HG02852 (cell line): ENCODE measurements around the gene IL4R.
"Not testable (repeated sequence)": the region's sequence is repeated elsewhere in the genome, so short reads cannot be mapped to it uniquely, and the experiment has no call there.

Experiments used
- ATAC-seq: cut with Tn5 transposase; IDR thresholded peaks from one replicate; pipeline ENCODE4 v1.9.1; 2021; ENCODE audit warnings: mild to moderate bottlenecking, moderate library complexity; ENCODE audit not compliant: unreplicated experiment

The IL4R gene

DNA sequence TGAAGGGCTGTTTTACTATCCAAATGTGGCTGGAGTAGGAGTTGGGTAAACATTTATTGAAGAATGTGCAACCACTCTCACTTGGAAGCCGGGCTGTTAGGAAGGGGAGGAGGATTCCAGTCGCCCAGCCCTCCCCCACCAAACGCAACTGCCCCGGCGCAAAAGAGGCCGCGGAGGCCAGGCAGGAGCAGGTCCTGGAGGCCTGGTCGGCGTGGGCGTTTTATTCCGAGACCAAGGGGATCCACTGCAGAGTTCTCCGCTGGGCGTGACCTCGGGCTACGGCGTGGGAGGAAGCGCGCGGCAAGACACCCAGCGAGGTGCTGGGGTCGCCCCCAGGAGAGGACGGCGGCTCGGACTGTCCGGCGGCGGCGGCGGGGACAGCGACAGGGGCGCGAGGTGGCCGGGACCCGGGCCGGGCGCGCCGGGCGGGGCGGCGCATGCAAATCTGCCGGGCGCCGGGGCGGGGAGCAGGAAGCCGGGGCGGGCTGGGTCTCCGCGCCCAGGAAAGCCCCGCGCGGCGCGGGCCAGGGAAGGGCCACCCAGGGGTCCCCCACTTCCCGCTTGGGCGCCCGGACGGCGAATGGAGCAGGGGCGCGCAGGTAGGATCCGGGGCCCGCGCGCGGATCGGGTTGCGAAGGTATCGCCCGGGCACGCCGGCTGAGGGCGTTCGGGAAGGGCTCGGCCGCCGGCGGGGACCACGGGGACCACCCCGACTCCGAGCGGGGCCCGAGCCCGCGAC is at the start of gene IL4R:
Gene IL4R, plus strand, starts transcription at position 553 of the 739 bp plus-strand sequence. CDS start 26,230 bp downstream, outside the sequence.
- ATAC-seq: peak; percentile 56

DNA sequence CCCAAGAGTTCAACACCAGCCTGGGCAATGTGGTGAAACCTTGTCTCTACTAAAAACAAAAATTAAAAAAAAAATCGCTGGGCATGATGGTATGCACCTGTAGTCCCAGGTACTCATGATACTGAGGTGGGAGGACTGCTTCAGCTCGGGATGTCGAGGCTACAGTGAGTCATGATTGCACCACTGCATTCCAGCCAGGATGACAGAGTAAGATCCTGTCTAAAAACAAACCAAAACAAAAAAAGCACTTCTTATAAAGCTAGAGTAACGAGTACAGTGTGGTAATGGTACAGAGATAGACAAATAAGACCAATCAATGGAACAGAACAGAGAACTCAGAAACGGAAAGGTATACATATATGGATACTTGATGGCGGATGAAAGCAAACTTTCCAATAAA is 49.6 kb upstream of the IL4R start:
- ATAC-seq: no peak

DNA sequence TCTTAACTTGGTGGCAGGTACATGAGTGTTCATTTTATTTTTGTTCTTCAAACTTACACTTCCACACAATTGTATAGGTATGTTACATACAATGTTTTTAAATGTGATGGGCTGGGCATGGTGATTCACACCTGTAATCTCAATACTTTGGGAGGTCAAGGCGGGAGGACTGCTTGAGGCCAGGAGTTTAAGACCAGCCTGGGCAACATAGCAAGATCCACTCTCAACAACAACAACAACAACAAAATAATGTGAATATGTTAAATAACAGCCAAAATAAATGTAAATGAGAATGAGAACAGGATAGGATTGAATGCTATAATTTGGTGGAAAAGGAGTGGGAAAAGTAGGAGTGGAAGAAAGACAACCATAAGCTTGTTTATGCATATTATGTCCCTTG is 47.8 kb upstream of the IL4R start:
- no peak for ATAC-seq

DNA sequence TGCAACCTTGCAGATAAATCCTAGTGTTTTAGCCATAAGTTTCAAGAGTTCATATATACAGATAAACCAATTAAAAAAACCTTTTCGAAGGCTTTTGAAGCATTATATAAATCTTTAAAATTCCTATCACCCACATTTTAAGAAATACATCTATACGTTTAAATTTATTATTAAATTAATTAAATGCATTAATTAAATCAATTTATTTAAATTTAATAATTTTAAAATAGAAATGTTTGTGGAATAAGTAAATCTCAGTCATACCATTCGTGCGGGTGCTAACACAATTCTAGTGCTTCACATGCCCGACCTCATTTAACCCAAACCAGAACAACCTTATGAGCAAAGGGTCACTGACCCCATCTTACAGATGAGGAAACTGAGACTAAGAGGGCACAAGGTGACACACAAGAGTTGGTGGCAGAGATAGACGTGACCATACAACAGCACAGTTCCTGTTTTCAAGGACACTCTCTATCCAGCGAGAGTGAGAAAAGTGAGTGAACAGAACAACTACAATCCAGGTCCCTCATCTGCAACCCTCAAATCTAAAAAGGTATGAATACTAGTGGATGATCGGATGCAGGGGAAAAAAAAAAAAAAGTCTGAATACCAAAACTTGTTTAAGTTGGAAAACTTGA is 46.6 kb upstream of the IL4R start:
- no peak for ATAC-seq

DNA sequence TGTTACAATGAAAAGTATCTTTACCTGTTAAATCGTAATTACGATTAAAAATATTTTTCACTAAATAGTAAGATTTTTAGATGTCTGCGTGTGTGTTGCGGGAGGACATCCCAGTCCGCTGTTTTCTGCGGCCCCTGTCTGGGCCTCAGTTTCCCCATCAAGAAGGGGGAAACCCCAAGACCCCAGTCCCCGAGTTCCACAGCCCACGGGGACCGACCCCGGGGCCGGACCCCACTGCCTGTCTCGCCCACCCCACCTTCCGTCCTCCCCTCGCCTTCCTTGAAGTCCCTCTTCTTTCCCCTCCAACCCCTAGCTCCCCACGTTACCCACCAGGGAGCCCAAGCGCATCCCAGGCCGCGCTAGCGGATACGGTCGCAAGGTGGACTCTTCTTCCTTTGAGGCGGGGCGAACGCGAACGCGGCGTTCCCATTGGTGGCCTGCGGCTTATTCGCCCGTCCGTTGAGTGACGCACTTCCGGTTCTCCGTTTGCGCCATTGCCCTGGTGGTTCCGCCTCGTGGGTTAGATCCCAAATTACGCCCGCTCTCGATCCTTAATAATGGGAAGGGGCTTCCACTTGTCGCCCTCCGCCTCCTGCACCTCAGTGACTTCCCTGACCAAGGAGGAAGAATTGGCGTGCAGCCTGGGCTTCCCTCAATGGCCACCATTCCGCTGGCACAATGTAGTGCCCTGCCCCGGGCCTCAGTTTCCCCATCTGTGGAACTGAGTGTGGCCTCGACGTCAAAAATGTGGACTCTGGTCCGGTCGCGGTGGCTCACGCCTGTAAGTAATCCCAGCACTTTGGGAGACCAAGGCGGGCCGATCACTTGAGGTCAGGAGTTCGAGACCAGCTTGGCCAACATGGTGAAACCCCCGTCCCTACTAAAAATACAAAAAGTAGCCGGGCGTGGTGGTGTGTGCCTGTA is 45.1 kb upstream of the IL4R start, which contains the start of gene NSMCE1:
Gene NSMCE1, minus strand, starts transcription at position 397 of the 924 bp plus-strand sequence. CDS start 11,202 bp downstream, outside the sequence.
- peak; percentile 95 for ATAC-seq

DNA sequence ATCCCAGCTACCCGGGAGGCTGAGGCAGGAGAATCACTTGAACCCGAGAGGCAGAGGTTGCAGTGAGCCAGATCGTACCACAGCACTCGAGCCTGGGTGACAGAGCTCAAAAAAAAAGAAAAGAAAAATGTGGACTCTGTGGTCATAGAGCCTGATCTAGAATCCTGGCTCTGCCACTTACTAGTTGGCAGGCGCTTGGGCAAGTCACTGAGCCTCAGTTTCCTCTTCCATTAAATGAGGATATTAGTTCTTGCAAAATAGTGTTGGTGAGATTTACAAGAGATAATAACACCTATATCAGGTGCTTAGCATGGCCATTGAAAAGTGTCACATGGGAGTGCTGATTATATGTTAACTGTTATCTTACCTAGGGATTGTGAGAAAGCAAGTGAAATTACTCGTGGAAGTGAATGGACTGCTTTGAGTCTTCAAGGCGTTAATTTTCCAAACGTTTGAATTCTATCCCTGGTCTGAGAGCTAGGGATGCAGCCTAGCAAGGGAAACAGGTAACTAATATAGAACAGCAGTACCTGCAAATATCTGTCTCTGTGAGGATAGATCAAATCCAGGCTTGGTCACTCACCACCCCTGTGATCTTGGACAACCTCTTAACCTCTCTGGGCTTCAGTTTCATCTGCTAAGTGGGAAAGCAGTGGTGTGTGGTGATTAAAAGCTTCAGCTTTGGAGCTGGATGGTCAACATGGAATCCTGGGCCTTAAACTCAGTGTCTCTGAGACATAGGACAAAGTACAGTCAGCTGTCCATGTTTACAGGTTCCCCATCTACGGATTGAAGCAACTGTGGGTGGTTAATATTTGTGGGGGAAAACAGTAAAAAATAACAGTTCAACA is 44.2 kb upstream of the IL4R start:
- ATAC-seq: no peak

DNA sequence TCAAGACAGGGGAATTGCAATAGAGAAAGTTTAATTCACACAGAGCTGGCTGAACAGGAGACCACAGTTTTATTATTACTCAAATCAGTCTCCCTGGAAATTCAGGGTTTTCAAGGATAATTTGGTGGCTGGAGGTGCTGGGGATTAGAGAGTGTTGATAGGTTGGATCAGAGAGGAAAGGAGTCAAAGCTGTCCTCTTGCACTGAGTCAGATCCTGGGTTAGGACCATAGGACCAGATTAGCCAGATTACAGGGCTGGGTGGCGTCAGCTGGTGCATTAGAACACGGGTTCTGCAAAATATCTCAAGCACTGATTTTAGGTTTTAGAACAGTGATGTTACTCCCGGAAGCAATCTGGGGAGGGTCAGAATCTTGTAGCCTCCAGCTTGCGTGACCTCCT is 43.4 kb upstream of the IL4R start:
- no peak for ATAC-seq

DNA sequence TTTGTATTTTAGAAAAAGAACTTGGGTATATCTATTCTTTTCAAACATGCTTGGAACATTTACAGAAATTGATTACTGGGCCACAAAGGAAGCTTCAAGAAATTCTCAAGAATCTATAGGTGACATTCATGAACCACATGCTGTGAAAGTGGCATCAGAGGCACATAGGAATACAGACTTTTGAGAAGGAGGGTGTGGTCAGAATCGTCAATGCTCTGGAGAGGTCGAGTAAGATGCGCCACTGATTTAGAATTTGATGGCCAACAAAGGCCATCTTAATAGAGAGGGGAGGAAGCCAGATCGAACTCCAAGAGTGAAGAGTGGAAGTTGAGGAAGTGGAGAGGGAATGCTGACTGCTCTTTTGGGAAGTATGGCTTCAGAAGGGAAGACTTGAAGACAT is 41.7 kb upstream of the IL4R start:
- no peak for ATAC-seq

DNA sequence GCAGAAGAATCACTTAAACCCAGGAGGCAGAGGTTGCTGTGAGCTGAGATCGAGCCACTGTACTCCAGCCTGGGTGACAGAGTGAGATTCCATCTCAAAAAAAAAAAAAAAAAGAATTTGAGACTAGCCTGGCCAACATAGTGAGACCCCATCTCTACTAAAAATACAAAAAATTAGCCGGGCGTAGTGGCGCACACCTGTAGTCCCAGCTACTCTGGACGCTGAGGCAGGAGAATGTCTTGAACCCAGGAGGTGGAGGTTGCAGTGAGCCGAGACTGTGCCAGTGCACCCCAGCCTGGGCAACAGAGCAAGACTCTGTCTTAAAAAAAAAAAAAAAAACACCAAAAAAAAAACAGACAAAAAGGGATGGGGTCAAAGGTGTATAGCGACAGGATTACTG is 41.1 kb upstream of the IL4R start:
- ATAC-seq: not testable (repeated sequence)

DNA sequence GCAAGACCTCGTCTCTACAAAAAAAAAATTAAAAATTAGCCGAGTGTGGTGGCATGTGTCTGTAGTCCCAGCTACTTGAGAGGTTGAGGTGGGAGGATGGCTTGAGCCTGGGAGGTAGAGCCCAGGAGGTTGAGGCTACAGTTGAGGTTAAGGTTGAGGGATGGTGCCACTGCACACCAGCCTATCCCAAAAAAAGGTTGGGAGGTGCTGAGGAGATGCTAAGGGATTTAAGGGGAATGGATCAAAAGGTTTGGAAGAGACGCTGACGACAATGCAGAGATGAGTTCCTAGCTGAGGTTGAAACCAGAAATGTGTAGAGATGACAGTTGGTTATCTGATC is 40.5 kb upstream of the IL4R start:
- ATAC-seq: no peak

DNA sequence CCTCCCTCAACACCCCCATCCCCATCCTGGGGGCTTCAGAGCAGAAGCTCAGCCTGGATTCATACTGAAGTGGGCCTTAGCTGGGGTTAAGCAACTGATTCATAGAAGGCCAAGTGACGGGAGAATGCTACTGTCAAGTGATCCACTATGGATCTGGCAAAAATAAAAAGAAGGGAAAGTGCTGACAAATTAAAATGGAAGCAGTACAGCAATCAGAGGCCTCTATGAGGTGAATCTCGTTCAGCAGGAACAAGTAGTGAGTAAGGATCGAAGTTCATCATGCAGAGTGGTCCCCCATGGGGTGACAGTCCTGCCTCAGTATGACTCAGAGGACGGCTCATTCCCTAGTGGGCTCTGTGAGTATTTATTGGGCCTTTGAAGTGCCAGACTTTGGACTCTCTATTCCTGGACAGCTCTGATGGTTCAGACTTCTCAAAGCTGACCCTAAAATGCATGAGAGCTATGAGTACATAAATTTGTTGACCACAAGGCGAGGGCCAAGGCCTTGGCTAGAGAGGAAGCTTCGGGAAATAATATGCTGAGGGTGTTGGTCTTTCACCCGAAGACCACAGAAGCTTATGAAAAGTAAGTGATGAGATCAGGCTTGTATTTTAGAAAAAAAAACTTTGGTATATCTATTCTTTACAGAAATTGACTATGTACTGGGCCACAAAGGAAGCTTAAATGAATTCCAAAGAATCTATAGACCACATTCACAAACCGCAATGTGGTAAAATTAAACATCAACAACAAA is 39.9 kb upstream of the IL4R start:
- no peak for ATAC-seq

DNA sequence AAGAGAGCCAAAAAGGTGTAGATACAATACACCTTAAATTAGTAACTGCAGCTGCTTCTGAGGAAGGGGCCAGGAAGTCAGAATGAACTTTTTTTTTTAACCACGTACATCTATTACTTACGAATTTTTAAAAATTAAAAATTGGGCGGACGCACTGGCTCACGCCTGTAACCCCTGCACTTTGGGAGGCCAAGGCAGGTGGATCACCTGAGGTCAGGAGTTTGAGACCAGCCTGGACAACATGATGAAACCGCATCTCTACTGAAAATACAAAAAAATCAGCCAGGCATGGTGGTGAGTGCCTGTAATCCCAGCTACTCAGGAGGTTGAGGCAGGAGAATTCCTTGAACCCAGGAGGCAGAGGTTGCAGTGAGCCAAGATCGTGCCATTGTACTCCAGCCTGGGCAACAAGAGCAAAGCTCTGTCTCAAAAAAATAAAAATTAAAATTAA is 39.3 kb upstream of the IL4R start:
- not testable (repeated sequence) for ATAC-seq

DNA sequence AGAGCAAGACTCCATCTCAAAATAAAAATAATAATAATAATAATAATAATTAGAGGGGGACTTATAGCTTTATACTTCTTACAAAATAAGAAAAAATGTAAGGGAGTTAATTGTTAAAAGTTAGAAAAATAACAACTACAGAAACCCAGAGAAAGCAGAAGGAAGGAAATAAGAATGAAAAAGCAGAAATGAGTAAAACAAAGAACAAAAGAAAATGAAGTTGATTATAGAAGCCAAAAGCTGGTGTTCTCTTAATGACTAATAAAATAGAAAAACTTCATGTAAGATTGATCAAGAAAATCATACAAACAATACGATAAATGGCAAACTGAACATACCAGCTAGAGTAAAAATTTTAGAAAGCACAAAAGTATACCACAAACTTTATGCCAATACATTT is 38.4 kb upstream of the IL4R start:
- ATAC-seq: no peak

DNA sequence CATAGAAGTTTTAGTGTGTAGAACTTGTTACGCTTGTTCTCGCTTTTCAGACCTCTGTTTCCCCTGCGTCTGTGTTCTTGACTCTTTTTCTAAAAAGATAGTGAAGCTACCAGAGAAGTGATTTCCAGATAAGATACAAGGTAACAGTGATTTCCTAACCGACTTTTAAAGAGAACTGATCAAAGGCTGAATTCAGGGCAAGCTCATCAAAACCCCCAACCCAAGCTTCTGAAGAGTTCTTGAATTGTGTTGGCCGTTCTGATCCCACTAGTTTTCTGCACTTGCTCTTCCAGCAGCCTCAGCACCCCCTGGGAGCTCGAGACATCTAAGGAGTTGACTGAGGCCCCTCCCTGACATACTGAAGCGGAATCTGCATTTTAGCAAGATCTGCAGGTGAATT is 32.5 kb upstream of the IL4R start:
- no peak for ATAC-seq

DNA sequence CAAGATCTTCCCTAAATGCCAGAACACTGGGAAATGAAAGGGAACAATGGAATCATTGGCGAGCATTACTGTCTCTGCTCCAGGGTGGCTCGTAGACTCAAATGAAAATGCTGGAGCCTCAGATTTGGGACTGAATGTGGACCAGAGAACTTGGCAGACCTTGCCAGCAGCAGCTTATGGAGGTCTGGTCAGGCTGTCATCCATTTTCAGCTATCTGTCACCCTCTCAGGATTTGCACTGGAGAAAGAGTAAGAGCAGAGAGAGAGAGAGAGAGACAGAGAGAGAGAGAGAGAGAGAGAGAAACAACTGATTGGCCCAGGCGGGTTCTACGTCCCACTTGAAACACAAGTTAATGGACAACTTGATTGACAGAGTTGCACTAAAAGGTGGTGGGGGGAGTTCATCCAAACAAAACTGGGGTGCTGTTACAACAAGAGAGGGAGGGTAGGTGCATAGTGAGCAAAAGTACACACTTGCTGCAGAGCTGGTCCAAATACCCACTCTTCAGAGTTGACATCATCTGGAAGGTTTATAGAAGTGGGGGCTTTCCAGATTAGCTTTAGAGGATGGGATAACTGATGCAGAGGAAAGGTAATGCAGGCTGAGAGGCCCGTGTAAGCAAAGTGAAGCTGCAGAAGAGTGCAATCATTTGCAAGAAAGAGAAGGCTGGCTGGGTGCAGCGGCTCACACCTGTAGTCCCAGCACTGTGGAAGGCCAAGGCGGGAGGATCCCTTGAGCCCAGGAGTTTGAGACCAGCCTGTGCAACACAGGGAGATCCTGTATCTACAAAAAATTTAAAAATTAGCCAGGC is 28.7 kb upstream of the IL4R start:
- ATAC-seq: no peak

DNA sequence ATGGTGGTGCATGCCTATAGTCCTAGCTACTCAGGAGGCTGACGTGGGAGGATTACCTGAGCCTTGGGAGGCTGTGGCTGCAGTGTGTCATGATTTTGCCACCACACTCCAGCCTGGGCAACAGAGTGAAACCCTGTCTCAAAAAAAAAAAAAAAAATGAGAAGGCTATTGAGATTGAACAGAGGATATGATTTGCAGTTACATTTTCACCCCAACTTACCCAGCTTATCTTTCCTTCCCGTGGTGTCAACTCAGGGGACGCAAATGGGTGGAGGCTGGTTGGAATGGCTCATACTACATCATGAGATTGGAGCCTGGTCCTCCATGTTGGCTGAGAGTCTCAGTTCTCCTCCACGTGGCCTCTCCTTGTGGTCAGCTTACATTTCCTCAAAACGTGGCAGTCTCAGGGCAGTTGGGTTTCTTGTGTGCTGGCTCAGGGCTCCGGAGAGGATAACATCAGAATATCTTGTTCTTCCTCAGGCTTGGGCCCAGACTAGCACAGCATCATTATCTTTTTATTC is 28.0 kb upstream of the IL4R start:
- no peak for ATAC-seq

DNA sequence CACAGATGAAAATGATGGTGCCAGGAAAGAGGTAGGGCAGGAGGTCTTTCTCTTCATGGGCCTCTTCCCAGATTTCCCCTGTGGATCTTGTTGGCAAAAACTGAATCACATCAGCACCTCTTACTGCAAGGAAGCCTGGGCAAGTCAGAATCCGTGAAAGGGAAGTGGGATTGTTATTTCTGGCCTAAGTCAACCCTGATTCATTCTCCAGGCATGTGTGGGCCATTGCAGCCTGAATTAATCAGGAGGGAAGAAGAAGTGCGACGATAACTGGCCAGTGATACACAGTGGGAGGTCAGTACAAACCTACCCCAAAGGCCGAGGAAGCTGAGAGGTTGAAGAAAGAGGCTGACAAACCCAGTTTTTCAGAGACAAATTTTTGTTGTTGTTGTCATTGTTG is 27.3 kb upstream of the IL4R start:
- ATAC-seq: no peak

DNA sequence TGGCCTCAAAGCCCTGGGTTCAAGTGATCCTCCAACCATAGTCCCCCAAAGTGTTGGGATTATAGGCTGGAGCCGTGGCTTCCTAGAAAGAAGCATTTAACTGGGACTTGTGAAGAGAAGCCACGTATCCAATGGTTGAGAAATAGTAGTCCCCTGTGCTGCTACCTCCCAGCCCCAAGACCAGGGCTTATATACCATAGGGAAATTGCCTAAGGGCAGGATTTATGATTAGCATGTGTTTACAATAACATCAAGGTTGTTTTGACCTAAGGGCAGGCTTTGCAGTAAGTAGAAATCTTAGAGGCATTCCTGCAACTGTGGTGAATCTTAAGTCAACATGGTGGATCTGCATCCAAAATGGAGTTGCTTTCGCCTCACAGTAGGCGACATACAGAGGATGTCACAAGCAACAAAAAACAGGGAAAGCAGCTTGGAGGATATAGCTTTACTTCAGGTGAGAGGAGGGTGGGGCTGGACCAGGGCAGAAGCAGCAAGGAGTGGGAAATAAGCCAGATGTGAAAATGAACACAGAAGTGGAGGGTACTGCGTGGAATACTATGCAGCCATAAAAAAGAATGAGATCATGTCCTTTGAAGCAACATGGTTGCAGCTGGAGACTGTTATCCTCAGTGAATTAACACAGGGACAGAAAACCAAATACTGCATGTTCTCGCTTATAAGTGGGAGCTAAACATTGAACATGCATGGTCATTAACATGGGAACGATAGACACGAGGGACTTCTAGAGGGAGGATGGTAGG is 26.5 kb upstream of the IL4R start:
- ATAC-seq: no peak
